Type B pancreatic cell (in vitro differentiated cells): ENCODE measurements around the gene NEU2. TPM values are rescaled to one million over a fixed set of nuclear protein-coding genes. Genes with fewer than 3 reads are reported as not detected.

Experiments used
- DNase-seq: peaks from one replicate; pipeline ENCODE4 v3.0.0; 2021; ENCODE audit warnings: mixed read lengths; ENCODE audit not compliant: unreplicated experiment; ENCODE audit errors: extremely low spot score
- H3K27ac Mint-ChIP-seq: 2 replicates; pipeline ENCODE4 v1.8.0; 2021; ENCODE audit warnings: mild to moderate bottlenecking, mixed read lengths
- H3K27me3 Mint-ChIP-seq: 2 replicates; pipeline ENCODE4 v1.8.0; 2021; ENCODE audit warnings: mixed read lengths
- H3K36me3 Mint-ChIP-seq: 2 replicates; pipeline ENCODE4 v1.8.0; 2021; ENCODE audit warnings: mixed read lengths
- H3K4me1 Mint-ChIP-seq: one replicate; pipeline ENCODE4 v1.8.0; 2021; ENCODE audit warnings: mixed read lengths; ENCODE audit not compliant: unreplicated experiment
- H3K4me3 Mint-ChIP-seq: 2 replicates; pipeline ENCODE4 v1.8.0; 2021; ENCODE audit warnings: mild to moderate bottlenecking, mixed read lengths
- H3K9me3 Mint-ChIP-seq: 2 replicates; pipeline ENCODE4 v1.8.0; 2021; ENCODE audit warnings: mixed read lengths
- CTCF ChIP-seq: fragments of 200-600 bp; sonication (generic); conservative IDR thresholded peaks from 2 replicates; pipeline ENCODE4 v1.5.0; 2021; ENCODE audit warnings: antibody characterized with exemption, mild to moderate bottlenecking
- total RNA-seq: library from RNA; stranded (reverse); gene quantifications from 2 replicates; pipeline ENCODE4 v1.2.1, GENCODE V29; 2021; ENCODE audit warnings: low replicate concordance

Gene NEU2
- total RNA-seq, 1 donor from 2014 or later = not detected

- TF ChIP-seq CTCF = no peak
- Mint-ChIP-seq H3K27me3 (no peaks in the 10 kb centered on the region), H3K36me3 (no peaks in the 10 kb centered on the region), H3K27ac (no peak overlapping the region), H3K4me3 (no peak overlapping the region), H3K4me1 (no peaks in the 10 kb centered on the region), H3K9me3 (no peaks in the 10 kb centered on the region)
- DNase-seq = no peak
Measured at GRCh38 chr2:233039212-233039845, 6.9 kb downstream of the NEU2 start.

- H3K36me3 Mint-ChIP-seq = no peaks in the 10 kb centered on the region
- no peaks in the 10 kb centered on the region for H3K9me3 Mint-ChIP-seq
- H3K27me3 Mint-ChIP-seq = peaks cover under 1% of the 10 kb centered on the region
- no peaks in the 10 kb centered on the region for H3K4me1 Mint-ChIP-seq
- TF ChIP-seq CTCF = no peak
- no peak overlapping the region for H3K27ac Mint-ChIP-seq
- no peak overlapping the region for H3K4me3 Mint-ChIP-seq
- DNase-seq = no peak
Measured at GRCh38 chr2:233039846-233040530, 7.5 kb downstream of the NEU2 start.

- Mint-ChIP-seq H3K4me1 (no peaks in the 10 kb centered on the region), H3K27ac (no peak overlapping the region), H3K4me3 (no peak overlapping the region), H3K36me3 (no peaks in the 10 kb centered on the region), H3K9me3 (no peaks in the 10 kb centered on the region), H3K27me3 (peaks cover 3% of the 10 kb centered on the region)
- DNase-seq = no peak
- no peak for TF ChIP-seq CTCF
Measured at GRCh38 chr2:233040571-233040970, 8.1 kb downstream of the NEU2 start.

DNA sequence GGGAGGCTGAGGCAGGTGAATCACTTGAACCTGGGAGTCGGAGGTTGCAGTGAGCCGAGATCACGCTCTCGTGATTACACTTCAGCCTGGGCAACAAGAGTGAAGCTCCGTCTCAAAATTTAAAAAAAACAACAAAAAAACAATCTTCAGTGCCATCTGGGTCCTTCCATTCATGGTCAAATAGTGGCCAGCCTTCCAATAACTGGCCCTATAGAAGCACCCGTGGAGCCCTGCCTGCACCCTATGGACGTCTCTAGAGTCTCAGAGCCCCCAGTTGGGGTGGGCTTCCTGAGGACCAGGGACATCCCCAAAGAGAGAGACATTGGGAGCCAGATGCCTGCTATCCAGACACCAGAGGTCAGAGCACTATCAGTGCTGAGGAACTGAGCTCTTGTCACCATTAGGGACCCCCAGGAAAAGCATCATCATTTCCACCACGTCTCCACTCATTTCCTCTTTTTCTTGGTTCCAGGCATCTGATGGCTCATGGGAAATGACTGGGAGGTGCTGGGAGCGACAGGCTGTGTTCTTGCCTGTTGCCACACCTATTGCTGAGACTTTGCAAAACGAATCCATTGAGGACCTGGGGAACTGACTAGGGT is 9.4 kb downstream of the NEU2 start:
- Mint-ChIP-seq H3K4me3 (no peak overlapping the region), H3K36me3 (no peaks in the 10 kb centered on the region), H3K4me1 (no peaks in the 10 kb centered on the region), H3K9me3 (no peaks in the 10 kb centered on the region), H3K27me3 (peaks cover 3% of the 10 kb centered on the region), H3K27ac (no peak overlapping the region)
- DNase-seq = no peak
- TF ChIP-seq CTCF = no peak

DNA sequence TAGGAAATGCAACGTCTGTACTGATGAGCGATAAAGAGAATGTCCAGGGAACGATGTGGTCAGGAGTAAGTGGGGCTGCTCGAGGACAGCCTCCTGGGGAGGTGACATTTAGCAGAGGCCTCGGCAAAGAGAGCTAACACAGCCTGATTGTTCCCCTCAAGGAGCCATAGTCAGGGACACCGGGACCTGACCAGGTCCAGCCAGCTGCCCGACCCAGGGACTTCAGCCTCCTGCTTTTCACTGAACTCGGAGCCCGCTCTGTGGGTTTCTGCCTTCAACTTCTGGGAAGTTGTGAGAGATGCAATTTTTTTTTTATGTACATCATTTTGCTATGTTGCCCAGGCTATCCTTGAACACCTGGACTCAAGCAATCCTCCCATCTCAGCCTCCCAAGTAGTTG is 10.1 kb downstream of the NEU2 start:
- H3K4me1 Mint-ChIP-seq = peaks cover under 1% of the 10 kb centered on the region
- peaks cover under 1% of the 10 kb centered on the region for H3K9me3 Mint-ChIP-seq
- no peak for TF ChIP-seq CTCF
- H3K36me3 Mint-ChIP-seq = no peaks in the 10 kb centered on the region
- H3K27me3 Mint-ChIP-seq = peaks cover 8% of the 10 kb centered on the region
- no peak overlapping the region for H3K27ac Mint-ChIP-seq
- H3K4me3 Mint-ChIP-seq = no peak overlapping the region
- no peak for DNase-seq
